ENCODE data around the gene ACBD6. TPM values are rescaled to one million over a fixed set of nuclear protein-coding genes. Genes with fewer than 3 reads are reported as not detected.

Gene ACBD6
- total and polyA plus RNA-seq, 2 experiments from 2014 or later, result 36.3 to 45.8 TPM

- H3K4me2 ChIP-seq, result no peak overlapping the region
- H3K79me2 ChIP-seq, result no peaks in the 10 kb centered on the region
- DNase-seq (ENCODE audit: low spot score), result no peak
- H3K36me3 ChIP-seq (replicated peaks; ENCODE audit: insufficient read depth, low read depth), result no peaks in the 10 kb centered on the region
- TF ChIP-seq CTCF (IDR thresholded peaks at IDR 0.05; ENCODE audit: poor library complexity) (no peak), EZH2phosphoT487 (IDR thresholded peaks at IDR 0.05; ENCODE audit: low read depth, severe bottlenecking, unreplicated experiment) (no peak), EZH2 (IDR thresholded peaks at IDR 0.05; ENCODE audit: borderline replicate concordance) (no peak)
- 70% methylated on average over 1 of the region's 1 CpG for WGBS (ENCODE audit: low lambda C conversion rate, missing lambda C conversion rate)
- no peaks in the 10 kb centered on the region for H4K20me1 ChIP-seq (ENCODE audit: insufficient read depth, poor library complexity, severe bottlenecking)
- H3K9me3 ChIP-seq (ENCODE audit: low read depth), result no peaks in the 10 kb centered on the region
- H3K4me1 ChIP-seq (ENCODE audit: insufficient read depth), result peaks cover 10% of the 10 kb centered on the region
- H3K27ac ChIP-seq, result no peak overlapping the region
- H2AFZ ChIP-seq, result no peak overlapping the region
- H3K9me2 ChIP-seq (replicated peaks; ENCODE audit: insufficient read depth), result no peaks in the 10 kb centered on the region
- H3K4me3 ChIP-seq, result no peak overlapping the region
- no peaks in the 10 kb centered on the region for H3K27me3 ChIP-seq
Measured at GRCh38 chr1:180281490-180281889, 220.9 kb downstream of the ACBD6 start.

- 98% methylated on average over 2 of the region's 2 CpGs for WGBS (ENCODE audit: low lambda C conversion rate, missing lambda C conversion rate)
- Histone ChIP-seq H3K79me2 (no peaks in the 10 kb centered on the region), H3K9me3 (ENCODE audit: low read depth) (no peaks in the 10 kb centered on the region), H3K27me3 (no peaks in the 10 kb centered on the region), H3K4me2 (no peak overlapping the region), H3K4me3 (no peak overlapping the region), H3K27ac (no peak overlapping the region), H3K9me2 (replicated peaks; ENCODE audit: insufficient read depth) (no peaks in the 10 kb centered on the region), H2AFZ (no peak overlapping the region), H4K20me1 (ENCODE audit: insufficient read depth, poor library complexity, severe bottlenecking) (no peaks in the 10 kb centered on the region), H3K36me3 (replicated peaks; ENCODE audit: insufficient read depth, low read depth) (no peaks in the 10 kb centered on the region), H3K4me1 (ENCODE audit: insufficient read depth) (peaks cover 10% of the 10 kb centered on the region)
- no peak for TF ChIP-seq CTCF (IDR thresholded peaks at IDR 0.05; ENCODE audit: poor library complexity)
- TF ChIP-seq EZH2phosphoT487 (IDR thresholded peaks at IDR 0.05; ENCODE audit: low read depth, severe bottlenecking, unreplicated experiment), result no peak
- TF ChIP-seq EZH2 (IDR thresholded peaks at IDR 0.05; ENCODE audit: borderline replicate concordance), result no peak
- no peak for DNase-seq (ENCODE audit: low spot score)
Measured at GRCh38 chr1:180280617-180281016, 221.8 kb downstream of the ACBD6 start.

- Histone ChIP-seq H3K4me3 (no peak overlapping the region), H4K20me1 (ENCODE audit: insufficient read depth, poor library complexity, severe bottlenecking) (no peaks in the 10 kb centered on the region), H3K36me3 (replicated peaks; ENCODE audit: insufficient read depth, low read depth) (no peaks in the 10 kb centered on the region), H3K9me3 (ENCODE audit: low read depth) (no peaks in the 10 kb centered on the region), H3K79me2 (no peaks in the 10 kb centered on the region), H2AFZ (no peak overlapping the region), H3K27ac (no peak overlapping the region), H3K4me2 (no peak overlapping the region), H3K4me1 (ENCODE audit: insufficient read depth) (peaks cover 10% of the 10 kb centered on the region), H3K9me2 (replicated peaks; ENCODE audit: insufficient read depth) (no peaks in the 10 kb centered on the region), H3K27me3 (no peaks in the 10 kb centered on the region)
- TF ChIP-seq EZH2 (IDR thresholded peaks at IDR 0.05; ENCODE audit: borderline replicate concordance), result no peak
- no peak for TF ChIP-seq CTCF (IDR thresholded peaks at IDR 0.05; ENCODE audit: poor library complexity)
- TF ChIP-seq EZH2phosphoT487 (IDR thresholded peaks at IDR 0.05; ENCODE audit: low read depth, severe bottlenecking, unreplicated experiment), result no peak
- no peak for DNase-seq (ENCODE audit: low spot score)
- WGBS (ENCODE audit: low lambda C conversion rate, missing lambda C conversion rate), result 94% methylated on average over 1 of the region's 1 CpG
Measured at GRCh38 chr1:180279651-180280050, 222.7 kb downstream of the ACBD6 start.

All from hepatocyte (in vitro differentiated cells).